Heart right ventricle (tissue), 16 donors: ENCODE results near the gene DLGAP1. TPM values are rescaled to one million over a fixed set of nuclear protein-coding genes. Genes with fewer than 3 reads are reported as not detected.
A peak's percentile ranks its signal among the peaks of the same experiment; 100 is the strongest.

Source experiments
- ATAC-seq, 8 donors: fragments of 200-7000 bp; cut with Tn5 transposase; one replicate each; pipeline ENCODE4 v1.9.1; 2020; ENCODE audit warnings: mild to moderate bottlenecking in 8 of 8, moderate library complexity in 8 of 8, moderate number of reproducible peaks in 1 of 8
- DNase-seq, 2 donors: peaks; one replicate each; pipeline ENCODE4 v3.0.0-alpha.2; 2020
- H3K27ac ChIP-seq, 10 donors: fragments of 200-600 bp; sonication (generic) in 2 of 10; one replicate each; pipeline versions ENCODE4 v1.5.0 to v1.8.0; 2020 to 2022; ENCODE audit warnings: mild to moderate bottlenecking in 3 of 10
- H3K27me3 ChIP-seq, 7 donors: fragments of 200-600 bp; one replicate each; pipeline ENCODE4 v1.8.0; 2021 to 2022; ENCODE audit warnings: mild to moderate bottlenecking in 2 of 7
- H3K36me3 ChIP-seq, 9 donors: fragments of 200-600 bp; sonication (generic) in 1 of 9; one replicate each; pipeline versions ENCODE4 v1.5.0 to v1.8.0; 2020 to 2022; ENCODE audit warnings: mild to moderate bottlenecking in 2 of 9
- H3K4me1 ChIP-seq, 9 donors: fragments of 200-600 bp; sonication (generic) in 1 of 9; one replicate each; pipeline versions ENCODE4 v1.5.0 to v1.8.0; 2020 to 2022; ENCODE audit warnings: mild to moderate bottlenecking in 4 of 9
- H3K4me3 ChIP-seq, 10 donors: fragments of 200-600 bp; sonication (generic) in 2 of 10; one replicate each; pipeline versions ENCODE4 v1.5.0 to v1.8.0; 2020 to 2022; ENCODE audit warnings: mild to moderate bottlenecking in 7 of 10, moderate library complexity in 2 of 10
- H3K9me3 ChIP-seq, 11 donors: fragments of 200-600 bp in 10 of 11; sonication (generic) in 2 of 11; one replicate each; pipeline versions ENCODE4 v1.5.0 to v1.8.0; 2013 to 2022; ENCODE audit warnings: mild to moderate bottlenecking in 2 of 11, control low read depth in 1 of 11, moderate library complexity in 1 of 11
- WGBS, 2 donors: extraction: QIAGEN DNeasy Blood & Tissue Kit; methylation state at CpG; one replicate each; pipeline ENCODE4 v1.1.7; 2013; ENCODE audit warnings: inconsistent platforms in 1 of 2; 5-methylcytosine and 5-hydroxymethylcytosine counted together
- intact Hi-C, 10 donors: fragments of 100-400 bp; cut with DNase I; formaldehyde crosslinking; loops; one replicate each; pipeline versions ENCODE4 v1.11.1 to v1.14.2; 2022
- polyA plus RNA-seq, 2 donors: library from polyadenylated mRNA; stranded (reverse); fragments of 200-250 nt; gene quantifications; one replicate each; pipeline ENCODE4 v1.2.3, GENCODE V29; 2013
- total RNA-seq, 10 donors: library from RNA; stranded (reverse); fragmentation: NEBNext Ultra II Directional in 3 of 10; extraction: Animal tissue kit (Norgen Biotek cat#: 25700) in 3 of 10; gene quantifications; one replicate each; pipeline versions ENCODE4 v1.2.1 to v1.2.4, GENCODE V29; 2021 to 2023
- TF ChIP-seq, protein P1 (sequence below), 9 donors: fragments of 200-600 bp; sonication (generic) in 2 of 9; IDR thresholded peaks; one replicate each; pipeline versions ENCODE4 v1.5.0 to v1.8.0; 2021 to 2022; ENCODE audit warnings: antibody characterized with exemption in 9 of 9, mild to moderate bottlenecking in 5 of 9, moderate library complexity in 1 of 9
- donor health status: Arrhythmogenic right ventricular cardiomyopathy.
- donor health status: ischemic (EF 13 %, LVEDD 7.1; RV severe dilation, severe dysfunction).
- donor health status: healthy with polysubstance abuse.
- donor health status: DM: no; HTN: yes; CAD: no.
- donor health status: DM: no; HTN: no; CAD: no.
- donor health status: ischemic (EF 25% LVEDD 6.9; RV normal size, moderate dysfunction).
- donor health status: ischemic (EF 25% LVEDD 5.7; RV mildly dilated, moderate dysfunction).
- donor health status: healthy.
- donor health status: DM: yes; HTN: yes; CAD: no.
- donor health status: Ischemic cardiomyopathy.
- donor health status: ischemic (EF 35%, LVEDD 5.7; RV mildly dilated, moderate dysfunction).
- donor health status: nonischemic (EF 11% LVEDD 7.7; RV severe dilation, severe dysfunction).
- donor health status: DM: yes; HTN: yes; CAD: no.
- donor health status: PGD.
- donor health status: ischemic (EF 29% LVEDD 5.4; RV normal size, mild dysfunction).
- donor health status: nonischemic (EF 23%, LVEDD 6.1; RV moderate dilation, normal function).

DLGAP1 gene
- total and polyA plus RNA-seq, 12 donors = 0.07 to 7.2 (median 1.0) TPM; not detected in 2

DNA sequence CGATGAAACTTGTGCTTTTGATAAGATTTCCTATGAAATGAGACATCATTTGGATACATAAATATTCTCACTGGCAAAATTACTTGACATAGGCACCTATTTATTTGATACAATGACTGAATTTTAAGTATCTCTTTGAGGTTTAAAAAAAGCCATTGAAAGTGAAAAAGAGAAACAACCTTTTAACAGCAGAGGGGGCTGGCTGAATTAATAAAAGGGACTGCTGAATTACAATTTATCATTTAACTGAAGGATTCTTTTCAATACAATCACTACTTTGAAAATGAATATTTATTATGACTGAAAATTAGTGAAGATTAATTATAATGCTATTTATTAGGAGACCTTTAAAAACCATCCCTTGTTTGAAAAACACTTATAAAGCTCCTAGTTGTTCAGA lies 335.3 kb downstream of the DLGAP1 start:
- TF ChIP-seq, protein P1, sequence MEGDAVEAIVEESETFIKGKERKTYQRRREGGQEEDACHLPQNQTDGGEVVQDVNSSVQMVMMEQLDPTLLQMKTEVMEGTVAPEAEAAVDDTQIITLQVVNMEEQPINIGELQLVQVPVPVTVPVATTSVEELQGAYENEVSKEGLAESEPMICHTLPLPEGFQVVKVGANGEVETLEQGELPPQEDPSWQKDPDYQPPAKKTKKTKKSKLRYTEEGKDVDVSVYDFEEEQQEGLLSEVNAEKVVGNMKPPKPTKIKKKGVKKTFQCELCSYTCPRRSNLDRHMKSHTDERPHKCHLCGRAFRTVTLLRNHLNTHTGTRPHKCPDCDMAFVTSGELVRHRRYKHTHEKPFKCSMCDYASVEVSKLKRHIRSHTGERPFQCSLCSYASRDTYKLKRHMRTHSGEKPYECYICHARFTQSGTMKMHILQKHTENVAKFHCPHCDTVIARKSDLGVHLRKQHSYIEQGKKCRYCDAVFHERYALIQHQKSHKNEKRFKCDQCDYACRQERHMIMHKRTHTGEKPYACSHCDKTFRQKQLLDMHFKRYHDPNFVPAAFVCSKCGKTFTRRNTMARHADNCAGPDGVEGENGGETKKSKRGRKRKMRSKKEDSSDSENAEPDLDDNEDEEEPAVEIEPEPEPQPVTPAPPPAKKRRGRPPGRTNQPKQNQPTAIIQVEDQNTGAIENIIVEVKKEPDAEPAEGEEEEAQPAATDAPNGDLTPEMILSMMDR (IDR thresholded peaks at IDR 0.05) = peak in 2 of 9 donors; percentile 9 to 13
- intact Hi-C loops = no loop called here
- Histone ChIP-seq H3K27me3 (no peaks in the 10 kb centered on the region), H3K27ac (no peak overlapping the region), H3K4me1 (peaks cover 0 to 8% (median 2%) of the 10 kb centered on the region in 9 donors), H3K4me3 (no peak overlapping the region), H3K9me3 (no peaks in the 10 kb centered on the region), H3K36me3 (no peaks in the 10 kb centered on the region)
- ATAC-seq (no peak), DNase-seq (no peak)
- 86 to 89% methylated on average over 1 of the region's 1 CpG for WGBS, 2 donors

DNA sequence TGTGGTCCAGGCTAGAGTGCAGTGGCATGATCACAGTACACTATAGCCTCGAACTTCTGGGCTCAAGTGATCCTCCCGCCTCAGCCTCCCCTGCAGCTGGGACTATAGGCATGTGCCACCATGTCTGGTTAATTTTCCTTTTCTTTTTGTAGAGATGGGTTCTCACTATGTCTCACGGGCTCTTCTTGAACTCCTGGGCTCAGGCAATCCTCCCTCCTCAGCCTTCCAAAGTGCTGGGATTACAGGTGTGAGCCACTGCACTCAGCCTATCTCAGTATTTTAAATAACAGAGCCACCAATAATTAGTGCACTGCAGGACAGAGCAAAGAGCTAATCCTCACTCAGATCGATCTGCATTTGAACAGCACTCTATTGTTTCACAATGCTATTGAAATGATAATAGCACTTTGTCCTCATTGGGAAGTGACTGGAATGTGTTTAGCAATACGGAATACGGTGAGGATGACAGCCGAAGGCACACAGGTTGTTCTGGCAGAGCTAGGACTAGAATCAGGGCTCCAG lies 335.9 kb downstream of the DLGAP1 start:
- ATAC-seq = no peak
- WGBS, 2 donors = 72 to 84% methylated on average over 7 of the region's 7 CpGs
- Histone ChIP-seq H3K4me3 (no peak overlapping the region), H3K4me1 (peaks cover 0 to 2% (median 0%) of the 10 kb centered on the region in 9 donors), H3K27me3 (no peaks in the 10 kb centered on the region), H3K9me3 (peaks cover 0 to 3% (median 0%) of the 10 kb centered on the region in 11 donors), H3K27ac (no peak overlapping the region), H3K36me3 (no peaks in the 10 kb centered on the region)
- TF ChIP-seq, protein P1 (IDR thresholded peaks at IDR 0.05) = no peak
- intact Hi-C loops = no loop called here
- DNase-seq = no peak

DNA sequence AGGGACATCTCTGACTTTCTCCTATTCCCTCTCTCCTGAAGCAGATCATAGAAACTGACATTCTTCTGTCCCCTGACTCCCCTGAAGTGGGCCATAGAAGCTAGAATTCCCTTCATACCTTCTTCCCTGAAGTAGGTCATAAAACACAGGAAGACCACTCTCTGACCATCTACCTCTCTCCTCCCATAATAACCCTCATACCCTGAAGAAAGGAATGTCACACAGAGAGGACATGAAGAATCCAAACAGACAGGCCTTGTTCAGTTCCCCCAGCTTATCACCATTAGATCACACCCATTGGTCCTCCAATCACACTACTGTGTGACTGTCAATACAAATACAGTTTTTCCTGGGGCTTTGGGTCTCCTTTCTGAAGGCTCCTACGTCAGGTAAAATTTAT lies 347.1 kb downstream of the DLGAP1 start:
- Histone ChIP-seq H3K4me1 (no peaks in the 10 kb centered on the region), H3K9me3 (peaks cover 0 to 4% (median 0%) of the 10 kb centered on the region in 11 donors), H3K4me3 (no peak overlapping the region), H3K36me3 (no peaks in the 10 kb centered on the region), H3K27me3 (no peaks in the 10 kb centered on the region), H3K27ac (no peak overlapping the region)
- DNase-seq (no peak), ATAC-seq (no peak)
- TF ChIP-seq, protein P1 (IDR thresholded peaks at IDR 0.05) = no peak
- intact Hi-C loops = loop anchor here in 7 of 10 donors (5.0 to 10.0 kb wide), 3 partner anchors 947 to 954 kb away; no protein-coding TSS in a partner anchor
- WGBS, 2 donors = 30 to 95% methylated on average over 1 of the region's 1 CpG

DNA sequence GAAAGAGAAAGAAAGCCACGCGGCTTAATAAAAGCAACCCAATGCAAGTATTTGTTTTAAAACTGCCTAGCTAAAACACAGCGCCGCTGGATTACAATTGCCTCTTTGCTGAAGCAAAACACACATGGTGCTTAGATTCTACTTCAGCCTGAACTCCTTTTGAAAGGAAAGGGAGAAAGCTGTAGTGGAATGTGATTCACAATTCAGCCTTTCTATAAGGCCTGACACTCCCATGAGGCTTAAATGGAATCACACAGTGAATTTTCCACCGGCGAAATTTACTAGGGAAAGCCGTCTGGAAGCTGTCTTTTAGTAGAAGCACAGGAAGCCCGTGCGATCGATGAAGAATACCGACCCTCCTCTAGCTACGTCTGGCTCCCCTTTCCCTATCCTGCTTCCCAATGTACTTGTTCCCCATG lies 348.0 kb downstream of the DLGAP1 start:
- H3K4me3 ChIP-seq = no peak overlapping the region
- intact Hi-C loops = loop anchor here in 7 of 10 donors (5.0 to 10.0 kb wide), 3 partner anchors 948 to 955 kb away; no protein-coding TSS in a partner anchor
- no peaks in the 10 kb centered on the region for H3K36me3 ChIP-seq
- H3K9me3 ChIP-seq = no peaks in the 10 kb centered on the region
- no peaks in the 10 kb centered on the region for H3K27me3 ChIP-seq
- ATAC-seq (no peak), DNase-seq (no peak)
- H3K4me1 ChIP-seq = no peaks in the 10 kb centered on the region
- peak overlapping the region in 1 of 10 donors; percentile 3 for H3K27ac ChIP-seq
- TF ChIP-seq, protein P1 (IDR thresholded peaks at IDR 0.05) = no peak
- WGBS, 2 donors = 63 to 71% methylated on average over 12 of the region's 12 CpGs
